ENCODE results near the gene MRPL53.

- no peak for TF ChIP-seq EZH2 (IDR thresholded peaks at IDR 0.05; ENCODE audit: insufficient read depth, poor library complexity, severe bottlenecking)
- TF ChIP-seq EZH2phosphoT487 (IDR thresholded peaks at IDR 0.05; ENCODE audit: insufficient read depth, low read depth), result no peak
Measured at GRCh38 chr2:74488643-74489481, 16.4 kb upstream of the MRPL53 start.

Measured in GM23248 (cell line).